ENCODE measurements around the gene FGD6. TPM values are rescaled to one million over a fixed set of nuclear protein-coding genes. Genes with fewer than 3 reads are reported as not detected.

The FGD6 gene
- total RNA-seq, 4 donors from 2014 or later: 2.9 to 8.4 (median 4.4) TPM

DNA sequence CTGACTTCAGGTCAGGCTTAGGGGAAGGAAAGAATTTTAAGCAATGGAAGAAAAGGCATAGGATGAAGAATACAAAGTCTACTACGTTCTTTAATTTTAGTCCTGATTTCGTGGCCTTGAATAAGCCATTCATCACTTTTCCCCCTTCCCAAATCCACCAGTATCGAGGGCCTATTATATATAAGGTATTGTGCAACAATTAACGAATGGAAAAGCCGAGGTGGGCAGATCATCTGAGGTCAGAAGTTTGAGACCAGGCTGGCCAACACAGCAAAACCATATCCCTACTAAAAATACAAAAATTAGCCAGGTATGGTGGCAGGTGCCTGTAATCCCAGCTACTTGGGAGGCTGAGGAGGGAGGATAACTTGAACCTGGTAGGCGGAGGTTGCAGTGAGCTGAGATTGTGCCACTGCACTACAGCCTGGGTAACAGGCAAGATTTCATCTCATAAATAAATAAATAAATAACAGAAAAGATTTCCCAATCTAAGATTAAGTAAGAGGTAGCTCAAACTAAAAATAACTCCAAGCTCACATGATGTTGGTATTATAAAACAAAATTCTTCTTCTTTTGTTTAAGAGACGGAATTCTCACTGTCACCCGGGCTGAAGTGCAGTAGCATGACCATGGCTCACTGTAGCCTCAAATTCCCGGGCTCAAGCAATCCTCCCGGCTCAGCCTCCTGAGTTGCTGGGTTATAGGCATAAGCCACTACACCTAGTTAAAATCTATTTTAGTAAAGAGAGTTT lies 85.5 kb downstream of the FGD6 start:
- Histone ChIP-seq H3K4me3 (no peak overlapping the region), H3K4me1 (no peaks in the 10 kb centered on the region), H3K36me3 (no peaks in the 10 kb centered on the region), H3K9me3 (no peaks in the 10 kb centered on the region), H3K27ac (peak overlapping the region; percentile 0 to 56 (median 32)), H3K27me3 (no peaks in the 10 kb centered on the region)
- intact Hi-C loops (cut with DNase I; ENCODE audit: low total_unique reads): loop anchor here (5.0 kb wide), 1 partner anchor 86 kb away; the partner anchor contains the start of genes FGD6 and VEZT
- in situ Hi-C loops (cut with MboI; ENCODE audit: low sequenced_read_pairs in 4 of 4): no loop called here
- peak; percentile 59 to 90 for ATAC-seq
- peak; percentile 6 to 32 for DNase-seq
- TF ChIP-seq, protein P1, sequence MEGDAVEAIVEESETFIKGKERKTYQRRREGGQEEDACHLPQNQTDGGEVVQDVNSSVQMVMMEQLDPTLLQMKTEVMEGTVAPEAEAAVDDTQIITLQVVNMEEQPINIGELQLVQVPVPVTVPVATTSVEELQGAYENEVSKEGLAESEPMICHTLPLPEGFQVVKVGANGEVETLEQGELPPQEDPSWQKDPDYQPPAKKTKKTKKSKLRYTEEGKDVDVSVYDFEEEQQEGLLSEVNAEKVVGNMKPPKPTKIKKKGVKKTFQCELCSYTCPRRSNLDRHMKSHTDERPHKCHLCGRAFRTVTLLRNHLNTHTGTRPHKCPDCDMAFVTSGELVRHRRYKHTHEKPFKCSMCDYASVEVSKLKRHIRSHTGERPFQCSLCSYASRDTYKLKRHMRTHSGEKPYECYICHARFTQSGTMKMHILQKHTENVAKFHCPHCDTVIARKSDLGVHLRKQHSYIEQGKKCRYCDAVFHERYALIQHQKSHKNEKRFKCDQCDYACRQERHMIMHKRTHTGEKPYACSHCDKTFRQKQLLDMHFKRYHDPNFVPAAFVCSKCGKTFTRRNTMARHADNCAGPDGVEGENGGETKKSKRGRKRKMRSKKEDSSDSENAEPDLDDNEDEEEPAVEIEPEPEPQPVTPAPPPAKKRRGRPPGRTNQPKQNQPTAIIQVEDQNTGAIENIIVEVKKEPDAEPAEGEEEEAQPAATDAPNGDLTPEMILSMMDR (IDR thresholded peaks at IDR 0.05 in 4 of 5, conservative IDR thresholded peaks at IDR 0.05 in 1 of 5): no peak
- TF ChIP-seq POLR2A (IDR thresholded peaks at IDR 0.05): no peak

DNA sequence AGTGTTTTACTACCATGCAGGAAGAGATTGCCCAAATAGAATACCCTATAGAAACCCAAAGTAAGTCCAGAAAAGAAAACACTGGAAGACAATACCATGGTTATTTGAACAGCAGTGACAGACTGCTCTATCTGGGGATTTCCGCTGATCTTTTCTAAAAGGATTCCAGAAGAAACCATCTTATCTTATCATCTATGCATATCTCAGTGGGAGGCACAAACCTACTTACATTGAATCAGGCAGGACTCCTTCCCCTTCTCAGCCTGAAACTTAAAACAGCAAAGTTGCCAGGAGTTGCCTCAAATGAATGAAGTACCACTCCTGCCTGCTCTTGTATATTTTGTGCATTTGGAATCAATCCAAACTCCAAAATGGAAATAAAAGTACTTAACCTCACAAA lies 87.2 kb downstream of the FGD6 start:
- in situ Hi-C loops (cut with MboI; ENCODE audit: low sequenced_read_pairs in 4 of 4) (no loop called here), intact Hi-C loops (cut with DNase I; ENCODE audit: low total_unique reads) (loop anchor here (5.0 kb wide), 1 partner anchor 87 kb away; the partner anchor contains the start of genes FGD6 and VEZT)
- Histone ChIP-seq H3K9me3 (no peaks in the 10 kb centered on the region), H3K4me1 (peaks cover 0 to 4% of the 10 kb centered on the region in 2 donors), H3K27ac (no peak overlapping the region), H3K4me3 (no peak overlapping the region), H3K36me3 (no peaks in the 10 kb centered on the region), H3K27me3 (no peaks in the 10 kb centered on the region)
- ATAC-seq: no peak
- TF ChIP-seq POLR2A (IDR thresholded peaks at IDR 0.05): no peak
- TF ChIP-seq, protein P1 (IDR thresholded peaks at IDR 0.05 in 4 of 5, conservative IDR thresholded peaks at IDR 0.05 in 1 of 5): no peak
- DNase-seq: no peak

DNA sequence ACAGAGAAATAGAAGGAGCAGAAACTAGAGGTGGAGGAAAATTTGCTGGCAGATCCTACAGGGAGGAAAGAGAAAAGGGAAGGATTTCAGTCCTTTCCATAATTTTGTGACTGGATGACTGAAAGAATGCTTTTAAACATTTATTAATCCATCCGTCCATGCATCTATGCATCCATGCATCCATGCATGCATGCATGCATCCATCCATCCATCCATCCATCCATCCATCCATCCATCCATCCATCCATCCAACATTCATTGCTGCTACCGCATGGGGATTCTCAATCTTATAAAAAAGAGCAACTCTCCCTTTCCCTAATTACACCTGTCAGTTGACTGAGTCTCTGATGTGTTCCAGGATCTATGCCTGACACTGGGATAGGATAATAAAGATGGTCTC lies 88.2 kb downstream of the FGD6 start:
- intact Hi-C loops (cut with DNase I; ENCODE audit: low total_unique reads): no loop called here
- no peak for ATAC-seq
- no peaks in the 10 kb centered on the region for H3K9me3 ChIP-seq
- no peaks in the 10 kb centered on the region for H3K27me3 ChIP-seq
- H3K27ac ChIP-seq: no peak overlapping the region
- in situ Hi-C loops (cut with MboI; ENCODE audit: low sequenced_read_pairs in 4 of 4): loop anchor here in 1 of 4 donors (10.0 kb wide), 1 partner anchor 406 kb away; no protein-coding TSS in a partner anchor
- no peak overlapping the region for H3K4me3 ChIP-seq
- H3K36me3 ChIP-seq: no peaks in the 10 kb centered on the region
- no peak for TF ChIP-seq POLR2A (IDR thresholded peaks at IDR 0.05)
- TF ChIP-seq, protein P1 (IDR thresholded peaks at IDR 0.05 in 4 of 5, conservative IDR thresholded peaks at IDR 0.05 in 1 of 5): no peak
- no peak for DNase-seq
- peaks cover 0 to 11% of the 10 kb centered on the region in 2 donors for H3K4me1 ChIP-seq

DNA sequence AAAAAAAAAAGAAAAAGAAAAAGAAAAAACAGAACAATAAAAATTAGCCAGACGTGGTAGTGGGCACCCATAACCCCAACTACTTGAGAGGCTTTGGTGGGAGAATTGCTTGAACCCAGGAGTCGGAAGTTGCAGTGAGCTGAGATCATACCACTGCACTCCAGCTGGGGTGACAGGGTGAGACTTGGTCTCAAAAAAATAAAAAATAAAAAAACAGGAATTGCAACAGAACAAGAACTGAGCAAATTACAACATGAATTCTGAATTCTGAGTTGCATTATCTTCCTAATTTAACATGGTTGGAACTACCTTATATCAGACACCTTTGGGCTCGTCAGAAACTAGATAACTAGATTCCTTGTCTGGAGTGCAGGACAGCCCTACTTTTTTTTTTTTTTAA lies 90.5 kb downstream of the FGD6 start:
- no peaks in the 10 kb centered on the region for H3K27me3 ChIP-seq
- in situ Hi-C loops (cut with MboI; ENCODE audit: low sequenced_read_pairs in 4 of 4) (loop anchor here in 1 of 4 donors (10.0 kb wide), 1 partner anchor 408 kb away; no protein-coding TSS in a partner anchor), intact Hi-C loops (cut with DNase I; ENCODE audit: low total_unique reads) (no loop called here)
- H3K4me3 ChIP-seq: no peak overlapping the region
- TF ChIP-seq, protein P1 (IDR thresholded peaks at IDR 0.05 in 4 of 5, conservative IDR thresholded peaks at IDR 0.05 in 1 of 5): no peak
- no peak for TF ChIP-seq POLR2A (IDR thresholded peaks at IDR 0.05)
- ATAC-seq (no peak), DNase-seq (no peak)
- H3K36me3 ChIP-seq: no peaks in the 10 kb centered on the region
- peaks cover 0 to 11% of the 10 kb centered on the region in 2 donors for H3K4me1 ChIP-seq
- no peaks in the 10 kb centered on the region for H3K9me3 ChIP-seq
- no peak overlapping the region for H3K27ac ChIP-seq

All from gastrocnemius medialis (tissue), 4 donors.